Loucy (cell line): ENCODE measurements around the gene ASMT.

Experiments
- H2AFZ ChIP-seq: fragments of 200-600 bp; sonication (generic); 2 replicates; pipeline ENCODE4 v1.6.0; 2016; ENCODE audit warnings: antibody characterized with exemption, mild to moderate bottlenecking, low read length, moderate library complexity
- H3F3A ChIP-seq: fragments of 200-600 bp; 2 replicates; pipeline ENCODE4 v1.6.0; 2016; ENCODE audit warnings: antibody characterized with exemption, low read depth, mild to moderate bottlenecking
- H3K27me3 ChIP-seq: fragments of 200-600 bp; sonication (generic); 2 replicates; pipeline ENCODE4 v1.6.1; 2014; ENCODE audit warnings: low read length, mild to moderate bottlenecking; ENCODE audit not compliant: insufficient read depth, poor library complexity, severe bottlenecking
- H3K36me3 ChIP-seq: fragments of 200-600 bp; sonication (generic); 2 replicates; pipeline ENCODE4 v1.6.1; 2016; ENCODE audit warnings: low read length; ENCODE audit not compliant: insufficient read depth
- H3K4me1 ChIP-seq: fragments of 200-600 bp; sonication (generic); 2 replicates; pipeline ENCODE4 v1.5.1; 2014; ENCODE audit warnings: low read length, mild to moderate bottlenecking; ENCODE audit not compliant: insufficient read depth, poor library complexity, severe bottlenecking
- H3K4me2 ChIP-seq: fragments of 200-600 bp; sonication (generic); 2 replicates; pipeline ENCODE4 v1.6.0; 2014; ENCODE audit warnings: antibody characterized with exemption, low read length, low read depth, mild to moderate bottlenecking; ENCODE audit not compliant: poor library complexity, severe bottlenecking
- H3K4me3 ChIP-seq: fragments of 200-600 bp; sonication (generic); 2 replicates; pipeline ENCODE4 v1.5.1; 2014; ENCODE audit warnings: low read length, mild to moderate bottlenecking, mixed read lengths; ENCODE audit not compliant: poor library complexity, severe bottlenecking
- H3K79me2 ChIP-seq: fragments of 200-600 bp; sonication (generic); 2 replicates; pipeline ENCODE4 v1.6.1; 2014; ENCODE audit warnings: low read length; ENCODE audit not compliant: insufficient read depth
- H3K9ac ChIP-seq: fragments of 200-600 bp; sonication (generic); 2 replicates; pipeline ENCODE4 v1.6.0; 2014; ENCODE audit warnings: mild to moderate bottlenecking, low read depth, low read length, moderate library complexity; ENCODE audit not compliant: poor library complexity, severe bottlenecking
- H3K9me2 ChIP-seq: fragments of 200-600 bp; sonication (generic); replicated peaks from 2 replicates; pipeline ENCODE4 v1.6.1; 2016; ENCODE audit warnings: low read depth, low read length, mixed read lengths
- H3K9me3 ChIP-seq: fragments of 200-600 bp; sonication (generic); 2 replicates; pipeline ENCODE4 v1.6.1; 2014; ENCODE audit warnings: mild to moderate bottlenecking, antibody characterized with exemption, low read length, low read depth; ENCODE audit not compliant: insufficient read depth
- H4K20me1 ChIP-seq: fragments of 200-600 bp; sonication (generic); 2 replicates; pipeline ENCODE4 v1.6.0; 2014; ENCODE audit warnings: antibody characterized with exemption, low read length, mild to moderate bottlenecking; ENCODE audit not compliant: insufficient read depth, poor library complexity, severe bottlenecking
- EZH2phosphoT487 ChIP-seq: fragments of 200-600 bp; IDR thresholded peaks from 2 replicates; pipeline ENCODE4 v1.6.1; 2018; ENCODE audit warnings: antibody characterized with exemption, mild to moderate bottlenecking, moderate library complexity, borderline replicate concordance
- TF ChIP-seq, protein P1 (sequence below): fragments of 200-600 bp; sonication (generic); conservative IDR thresholded peaks from 2 replicates; pipeline ENCODE4 v1.5.1; 2014; ENCODE audit warnings: mild to moderate bottlenecking, antibody characterized with exemption, low read length

The ASMT gene

DNA sequence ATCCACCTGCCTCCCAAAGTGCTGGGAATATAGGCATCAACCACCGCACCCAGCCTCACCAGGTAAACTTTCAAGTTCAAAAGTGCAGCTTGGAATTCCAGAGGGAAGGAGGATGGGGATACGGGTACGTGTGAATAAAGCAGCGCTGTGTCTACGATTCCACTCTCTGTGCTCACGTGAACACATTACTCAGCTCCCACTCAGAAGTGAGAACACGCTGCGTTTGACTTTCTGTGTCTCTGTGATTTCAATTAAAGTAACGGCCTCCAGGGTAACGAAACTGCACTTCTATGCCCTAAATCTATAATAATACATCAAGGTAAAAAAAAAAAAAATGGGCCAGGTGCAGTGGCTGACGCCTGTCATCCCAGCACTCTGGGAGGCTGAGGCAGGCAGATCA is 8.4 kb upstream of the ASMT start:
- no peaks in the 10 kb centered on the region for H4K20me1 ChIP-seq
- no peaks in the 10 kb centered on the region for H3K4me1 ChIP-seq
- TF ChIP-seq EZH2phosphoT487 = no peak
- TF ChIP-seq, protein P1, sequence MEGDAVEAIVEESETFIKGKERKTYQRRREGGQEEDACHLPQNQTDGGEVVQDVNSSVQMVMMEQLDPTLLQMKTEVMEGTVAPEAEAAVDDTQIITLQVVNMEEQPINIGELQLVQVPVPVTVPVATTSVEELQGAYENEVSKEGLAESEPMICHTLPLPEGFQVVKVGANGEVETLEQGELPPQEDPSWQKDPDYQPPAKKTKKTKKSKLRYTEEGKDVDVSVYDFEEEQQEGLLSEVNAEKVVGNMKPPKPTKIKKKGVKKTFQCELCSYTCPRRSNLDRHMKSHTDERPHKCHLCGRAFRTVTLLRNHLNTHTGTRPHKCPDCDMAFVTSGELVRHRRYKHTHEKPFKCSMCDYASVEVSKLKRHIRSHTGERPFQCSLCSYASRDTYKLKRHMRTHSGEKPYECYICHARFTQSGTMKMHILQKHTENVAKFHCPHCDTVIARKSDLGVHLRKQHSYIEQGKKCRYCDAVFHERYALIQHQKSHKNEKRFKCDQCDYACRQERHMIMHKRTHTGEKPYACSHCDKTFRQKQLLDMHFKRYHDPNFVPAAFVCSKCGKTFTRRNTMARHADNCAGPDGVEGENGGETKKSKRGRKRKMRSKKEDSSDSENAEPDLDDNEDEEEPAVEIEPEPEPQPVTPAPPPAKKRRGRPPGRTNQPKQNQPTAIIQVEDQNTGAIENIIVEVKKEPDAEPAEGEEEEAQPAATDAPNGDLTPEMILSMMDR = no peak

DNA sequence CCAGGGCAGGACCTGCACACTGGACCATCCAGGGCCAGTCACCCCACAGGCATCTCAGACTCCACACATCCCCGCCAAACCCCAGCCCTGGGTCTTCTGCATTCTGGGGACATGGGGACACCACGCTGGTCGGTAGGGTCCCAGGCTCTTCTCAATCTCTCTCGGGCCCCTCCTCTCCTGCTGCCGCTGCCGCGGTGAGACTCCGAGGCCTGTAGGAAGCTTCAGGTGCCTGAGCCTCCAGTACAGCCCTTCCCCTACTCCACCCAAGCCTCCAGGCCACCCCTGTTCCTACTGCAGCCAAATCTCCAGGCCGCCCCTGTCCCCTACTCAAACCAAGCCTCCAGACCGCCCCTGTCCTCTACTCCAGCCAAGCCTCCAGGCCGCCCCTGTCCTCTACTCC is 5.5 kb upstream of the ASMT start:
- Histone ChIP-seq H3K4me1 (no peaks in the 10 kb centered on the region), H4K20me1 (no peaks in the 10 kb centered on the region), H3K36me3 (no peaks in the 10 kb centered on the region), H3K9me3 (no peaks in the 10 kb centered on the region), H3K4me3 (no peak overlapping the region), H3K79me2 (no peaks in the 10 kb centered on the region), H2AFZ (no peak overlapping the region), H3K27me3 (no peaks in the 10 kb centered on the region), H3K4me2 (no peak overlapping the region), H3K9me2 (no peaks in the 10 kb centered on the region), H3K9ac (no peak overlapping the region), H3F3A (no peaks in the 10 kb centered on the region)
- TF ChIP-seq, protein P1 = no peak
- no peak for TF ChIP-seq EZH2phosphoT487

More for the DNA sequence above, 8.4 kb upstream of the ASMT start:
- H2AFZ ChIP-seq = no peak overlapping the region
- H3K9me2 ChIP-seq = no peaks in the 10 kb centered on the region
- H3K4me2 ChIP-seq = no peak overlapping the region
- H3K4me3 ChIP-seq = no peak overlapping the region
- H3F3A ChIP-seq = no peaks in the 10 kb centered on the region
- no peak overlapping the region for H3K9ac ChIP-seq
- no peaks in the 10 kb centered on the region for H3K27me3 ChIP-seq
- H3K9me3 ChIP-seq = no peaks in the 10 kb centered on the region
- peaks cover 14% of the 10 kb centered on the region; the same call in 1 of the 2 replicates for H3K36me3 ChIP-seq
- no peaks in the 10 kb centered on the region for H3K79me2 ChIP-seq

DNA sequence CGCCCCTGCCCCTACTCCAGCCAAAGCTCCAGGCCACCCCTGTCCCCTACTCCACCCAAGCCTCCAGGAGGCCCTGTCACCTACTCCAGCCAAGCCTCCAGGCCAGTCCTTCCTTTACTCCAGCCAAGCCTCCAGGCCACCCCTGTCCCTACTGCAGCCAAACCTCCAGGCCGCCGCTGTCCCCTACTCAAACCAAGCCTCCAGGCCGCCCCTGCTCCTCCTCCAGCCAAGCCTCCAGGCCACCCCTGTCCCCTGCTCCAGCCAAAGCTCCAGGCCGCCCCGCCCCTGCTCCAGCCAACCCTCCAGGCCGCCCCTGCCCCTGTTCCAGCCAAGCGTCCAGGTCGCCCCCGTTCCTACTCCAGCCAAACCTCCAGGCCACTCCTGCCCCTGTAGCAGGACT is 5.1 kb upstream of the ASMT start:
- no peak overlapping the region for H3K9ac ChIP-seq
- no peaks in the 10 kb centered on the region for H3K79me2 ChIP-seq
- no peaks in the 10 kb centered on the region for H3K27me3 ChIP-seq
- no peak overlapping the region for H3K4me3 ChIP-seq
- no peak overlapping the region for H2AFZ ChIP-seq
- no peak overlapping the region for H3K4me2 ChIP-seq
- no peaks in the 10 kb centered on the region for H4K20me1 ChIP-seq
- H3K9me2 ChIP-seq = no peaks in the 10 kb centered on the region
- H3F3A ChIP-seq = no peaks in the 10 kb centered on the region
- no peaks in the 10 kb centered on the region for H3K9me3 ChIP-seq
- no peaks in the 10 kb centered on the region for H3K36me3 ChIP-seq
- no peaks in the 10 kb centered on the region for H3K4me1 ChIP-seq
- no peak for TF ChIP-seq EZH2phosphoT487
- TF ChIP-seq, protein P1 = no peak
